ES-I3 (cell line): ENCODE results near the gene ZNF879.

Experiments
- H3K36me3 ChIP-seq: 2 replicates; pipeline ENCODE4 v1.6.1; 2013; ENCODE audit warnings: mild to moderate bottlenecking, low read length, control low read depth, moderate library complexity; ENCODE audit not compliant: insufficient read depth
- H3K4me1 ChIP-seq: 2 replicates; pipeline ENCODE4 v1.6.1; 2013; ENCODE audit warnings: mild to moderate bottlenecking, control low read depth, low read length; ENCODE audit not compliant: insufficient read depth
- H3K9ac ChIP-seq: 2 replicates; pipeline ENCODE4 v1.6.1; 2013; ENCODE audit warnings: low read depth, mild to moderate bottlenecking, low read length, moderate library complexity
- H3K9me3 ChIP-seq: 2 replicates; pipeline ENCODE4 v1.6.1; 2013; ENCODE audit warnings: mild to moderate bottlenecking, low read length, moderate library complexity; ENCODE audit not compliant: control insufficient read depth, insufficient read depth

Gene ZNF879

DNA sequence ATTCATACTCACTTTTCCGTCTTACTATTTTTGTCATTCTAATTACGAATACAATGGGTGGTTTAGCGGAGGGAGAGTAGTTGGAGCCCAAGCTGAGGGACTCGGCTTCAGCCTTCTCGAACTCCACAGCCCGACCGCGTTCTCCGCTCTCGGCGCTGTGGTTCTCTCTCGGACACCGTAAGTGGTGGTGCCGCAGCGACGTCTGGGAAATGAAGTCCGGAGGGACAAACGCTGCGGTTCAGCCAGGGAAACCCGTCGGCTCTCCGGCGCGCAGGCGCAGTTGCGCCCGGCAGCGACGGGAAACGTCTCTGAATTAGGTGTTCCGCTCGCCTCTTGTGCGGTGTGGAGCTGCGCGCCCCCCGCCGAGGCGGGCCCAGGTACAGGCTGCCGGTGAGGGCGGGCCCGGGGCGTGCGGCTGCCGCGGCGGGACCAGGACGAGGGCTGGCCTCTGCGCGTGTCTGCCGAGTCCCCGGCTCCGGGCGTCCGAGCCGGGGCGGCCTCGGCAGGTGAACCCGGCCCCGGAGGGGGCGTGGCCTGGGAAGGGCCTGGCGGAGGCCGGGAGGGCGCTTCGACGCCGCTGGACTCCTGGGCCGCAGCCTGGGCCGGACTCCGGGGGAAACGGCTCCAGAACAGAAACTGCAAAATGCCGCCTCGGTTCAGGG, at the start of gene ZNF879:
ZNF879 (plus strand) TSS at position 277 of the 662 bp plus-strand sequence. CDS start 1,201 bp downstream, outside the sequence.
- Histone ChIP-seq H3K36me3 (no peaks in the 10 kb centered on the region; the same call in 1 of the 2 replicates), H3K9me3 (peaks cover 6% of the 10 kb centered on the region; the same call in 1 of the 2 replicates), H3K4me1 (no peaks in the 10 kb centered on the region), H3K9ac (peak within 1 kb of the TSS; percentile 71)

DNA sequence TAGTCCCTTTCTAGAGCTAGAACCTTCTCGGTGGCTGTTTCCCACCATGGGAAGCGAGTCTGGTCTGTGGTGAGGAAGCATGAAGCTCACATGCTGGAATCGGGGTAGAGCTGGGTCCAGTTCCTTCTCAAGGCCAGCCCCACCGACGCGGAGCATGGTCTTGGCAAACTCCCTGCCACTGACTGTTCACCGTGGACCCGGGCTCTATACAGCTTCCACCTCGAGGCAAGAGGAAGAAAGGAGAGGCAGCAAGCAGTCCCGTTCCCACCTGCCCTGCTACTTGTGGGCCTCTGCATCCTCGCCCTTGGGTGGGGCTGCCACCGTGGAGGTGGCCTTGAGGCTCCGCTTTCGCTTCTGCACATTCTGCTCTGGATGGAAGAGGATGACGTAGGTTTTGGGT, 42.2 kb upstream of the ZNF879 start:
- peaks cover 7% of the 10 kb centered on the region; the same call in 1 of the 2 replicates for H3K9me3 ChIP-seq
- no peaks in the 10 kb centered on the region for H3K36me3 ChIP-seq
- no peak overlapping the region for H3K9ac ChIP-seq

DNA sequence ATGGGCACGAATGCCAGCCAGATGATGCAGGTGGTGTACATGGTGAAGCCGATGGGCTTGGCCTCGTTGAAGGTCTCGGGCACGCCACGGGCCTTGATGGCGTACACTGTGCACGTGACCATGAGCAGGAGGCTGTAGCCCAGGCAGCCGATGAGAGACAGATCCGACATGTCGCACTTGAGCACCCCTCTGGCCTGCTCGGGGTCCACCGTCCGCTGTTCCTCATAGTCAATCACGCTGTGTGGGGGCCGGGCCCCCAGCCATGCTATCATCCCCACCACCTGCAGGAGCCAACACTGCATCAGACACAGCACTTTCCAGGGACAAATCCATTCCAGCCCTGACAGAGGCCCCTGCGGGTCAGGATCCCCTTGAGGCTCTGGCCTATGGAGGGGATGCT, 40.7 kb upstream of the ZNF879 start:
- H3K9me3 ChIP-seq, result peaks cover 7% of the 10 kb centered on the region
- no peak overlapping the region for H3K9ac ChIP-seq
- no peaks in the 10 kb centered on the region for H3K36me3 ChIP-seq

More for the DNA sequence above, 42.2 kb upstream of the ZNF879 start:
- no peaks in the 10 kb centered on the region for H3K4me1 ChIP-seq

DNA sequence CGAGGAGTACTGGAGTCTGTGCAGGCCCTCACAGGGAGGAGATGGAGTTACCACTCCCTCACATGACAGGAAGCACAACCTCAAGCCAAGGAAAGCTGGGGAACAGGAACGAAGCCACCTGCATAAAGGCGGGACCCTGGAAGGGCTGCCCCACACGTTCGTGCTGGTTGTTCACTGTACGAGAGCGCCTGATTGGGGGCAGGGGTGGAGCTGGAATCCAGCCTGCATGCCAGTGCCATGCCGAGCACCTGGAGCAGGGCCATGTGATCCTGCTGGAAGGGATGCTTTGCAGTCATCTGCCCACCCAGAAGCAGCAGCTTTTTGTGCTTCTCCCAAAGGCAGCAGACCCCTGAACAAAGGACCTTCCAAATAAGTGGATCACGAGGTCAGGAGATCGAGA, 39.9 kb upstream of the ZNF879 start:
- peaks cover 7% of the 10 kb centered on the region for H3K9me3 ChIP-seq
- H3K4me1 ChIP-seq, result no peaks in the 10 kb centered on the region
- H3K9ac ChIP-seq, result no peak overlapping the region
- H3K36me3 ChIP-seq, result no peaks in the 10 kb centered on the region

More for the DNA sequence above, 40.7 kb upstream of the ZNF879 start:
- no peaks in the 10 kb centered on the region for H3K4me1 ChIP-seq

DNA sequence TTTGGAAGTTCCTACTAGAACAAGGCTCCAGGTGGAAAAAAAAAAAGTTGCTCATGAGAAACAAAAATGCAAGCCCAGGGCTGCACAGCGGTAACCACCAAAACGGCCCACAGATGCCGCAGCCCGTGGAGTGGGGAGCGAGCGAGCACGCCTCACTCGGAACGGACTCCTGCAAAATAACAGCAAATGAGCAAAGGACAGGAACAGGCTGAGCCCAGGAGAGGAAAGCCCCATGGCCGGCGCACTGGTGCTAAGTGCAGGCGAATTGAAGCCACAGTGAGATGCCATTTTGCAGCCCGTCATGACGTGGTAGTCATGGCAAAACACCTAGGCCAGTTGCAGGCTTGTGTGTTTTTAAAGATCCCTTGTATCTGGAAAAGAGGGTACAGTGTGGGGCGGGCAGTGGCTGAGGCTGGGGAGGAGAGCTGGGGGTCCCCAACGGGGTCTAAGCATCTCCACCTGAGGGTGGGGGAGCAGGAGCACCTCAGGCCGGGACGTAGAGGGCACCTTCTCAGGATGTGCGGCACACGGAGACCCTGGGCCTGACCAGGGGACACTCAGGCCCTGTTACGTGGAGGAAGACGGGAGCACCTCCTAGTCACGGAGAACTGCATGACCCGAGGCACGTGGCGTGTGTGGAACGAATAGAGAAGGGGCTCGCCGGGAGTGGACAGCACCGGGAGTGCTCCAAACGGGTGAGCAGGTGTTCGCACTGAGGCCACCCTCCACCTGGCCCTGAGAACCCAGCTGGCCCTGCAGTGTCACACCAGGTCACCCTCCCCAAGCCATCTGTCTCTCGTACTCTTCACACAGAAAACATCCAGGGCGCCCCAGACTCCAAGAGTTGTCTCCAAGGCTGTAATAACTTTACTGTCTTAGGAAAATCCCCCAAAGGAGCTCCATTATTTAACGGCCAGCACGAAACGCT, 39.2 kb upstream of the ZNF879 start:
- H3K36me3 ChIP-seq, result no peaks in the 10 kb centered on the region
- peaks cover 7% of the 10 kb centered on the region for H3K9me3 ChIP-seq
- H3K9ac ChIP-seq, result no peak overlapping the region
- H3K4me1 ChIP-seq, result no peaks in the 10 kb centered on the region

DNA sequence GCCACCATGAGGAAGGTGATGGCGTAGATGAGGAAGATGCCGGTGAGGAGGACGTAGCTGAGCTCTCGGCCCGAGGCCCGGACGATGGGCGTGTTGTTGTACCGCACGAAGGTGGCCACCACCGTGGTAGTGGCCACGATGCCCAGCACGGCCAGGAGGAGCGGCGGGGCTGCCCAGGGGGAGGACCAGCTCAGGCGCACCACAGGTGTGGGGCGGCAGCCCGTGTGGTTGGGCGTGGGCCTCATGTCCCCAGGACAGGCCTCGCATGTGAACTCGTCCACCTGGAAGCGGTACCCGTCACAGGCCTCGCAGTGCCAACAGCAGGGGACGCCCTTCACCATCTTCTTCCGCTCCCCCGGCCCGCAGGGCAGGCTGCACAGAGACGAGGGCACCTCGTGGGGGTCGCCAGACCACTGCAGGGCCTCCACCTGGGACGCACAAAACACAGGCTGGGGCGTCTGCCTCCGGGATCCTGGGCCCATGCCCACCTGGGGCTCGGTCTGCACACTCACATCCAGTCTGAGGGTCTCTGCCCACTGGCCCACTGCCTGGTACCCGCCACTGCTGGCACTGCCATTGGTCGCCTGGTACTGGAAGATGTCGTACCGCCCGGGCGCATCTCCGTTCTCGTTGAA, 37.2 kb upstream of the ZNF879 start:
- no peak overlapping the region for H3K9ac ChIP-seq
- no peaks in the 10 kb centered on the region for H3K36me3 ChIP-seq
- peaks cover 1% of the 10 kb centered on the region for H3K9me3 ChIP-seq
- no peaks in the 10 kb centered on the region for H3K4me1 ChIP-seq

DNA sequence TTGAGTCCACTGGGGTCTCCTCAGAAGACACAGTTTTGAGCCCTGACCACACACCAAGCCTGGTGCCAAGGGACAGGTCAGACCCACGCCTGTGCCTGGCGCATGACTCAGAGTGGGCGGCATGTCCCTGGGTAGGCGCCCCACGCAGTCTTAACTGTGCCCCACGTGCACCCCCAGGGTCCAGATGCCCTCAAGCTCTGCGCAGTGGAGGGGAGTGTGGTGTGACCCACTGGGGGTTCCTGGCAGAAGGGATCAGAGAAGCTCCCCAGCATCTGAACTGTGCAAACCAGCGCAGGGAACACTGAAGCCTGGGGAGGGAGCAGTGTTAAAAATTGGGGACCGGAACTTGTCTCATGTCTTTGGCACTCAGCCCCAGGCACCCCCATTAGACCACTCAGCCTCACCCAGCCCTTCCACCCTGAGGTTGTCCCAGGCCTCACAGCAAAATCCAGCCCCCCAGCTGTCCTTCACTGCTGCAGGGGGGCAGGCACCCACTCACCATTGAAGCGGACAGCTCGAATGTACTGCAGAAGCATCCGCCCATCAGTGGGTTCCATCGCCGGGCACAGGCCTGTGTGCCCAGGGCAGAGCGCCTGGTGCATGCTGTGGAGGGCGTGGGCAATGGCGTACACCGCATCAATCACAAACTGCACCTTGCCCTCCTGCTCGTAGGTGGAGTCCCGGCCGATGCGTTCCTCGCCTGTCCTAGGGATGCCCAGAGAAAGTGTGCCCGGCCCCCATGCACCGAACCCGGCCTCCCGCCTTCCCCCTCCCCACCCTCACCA, 35.0 kb upstream of the ZNF879 start:
- H3K9me3 ChIP-seq, result no peaks in the 10 kb centered on the region; the same call in 1 of the 2 replicates
- no peaks in the 10 kb centered on the region for H3K36me3 ChIP-seq
- H3K4me1 ChIP-seq, result no peaks in the 10 kb centered on the region
- H3K9ac ChIP-seq, result no peak overlapping the region

DNA sequence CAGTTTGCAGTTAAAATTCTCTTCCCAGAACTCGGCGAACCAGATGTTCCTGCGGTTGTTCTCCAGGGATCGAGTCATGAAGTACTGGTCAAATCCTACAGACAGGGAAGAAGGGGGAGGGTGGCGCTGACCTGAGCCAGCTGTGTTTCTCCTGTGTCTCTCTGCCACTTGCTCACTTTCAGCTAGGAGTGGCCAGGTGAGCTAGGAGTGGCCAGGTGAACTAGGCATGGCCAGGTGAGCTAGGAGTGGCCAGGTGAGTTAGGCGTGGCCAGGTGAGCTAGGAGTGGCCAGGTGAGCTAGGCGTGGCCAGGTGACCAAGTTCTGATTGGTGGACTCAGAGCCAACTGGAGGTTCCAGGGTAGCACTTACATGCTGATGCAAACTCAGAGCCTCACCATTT, 34.3 kb upstream of the ZNF879 start:
- Histone ChIP-seq H3K36me3 (no peaks in the 10 kb centered on the region), H3K9ac (no peak overlapping the region), H3K9me3 (no peaks in the 10 kb centered on the region; the same call in 1 of the 2 replicates), H3K4me1 (no peaks in the 10 kb centered on the region)

DNA sequence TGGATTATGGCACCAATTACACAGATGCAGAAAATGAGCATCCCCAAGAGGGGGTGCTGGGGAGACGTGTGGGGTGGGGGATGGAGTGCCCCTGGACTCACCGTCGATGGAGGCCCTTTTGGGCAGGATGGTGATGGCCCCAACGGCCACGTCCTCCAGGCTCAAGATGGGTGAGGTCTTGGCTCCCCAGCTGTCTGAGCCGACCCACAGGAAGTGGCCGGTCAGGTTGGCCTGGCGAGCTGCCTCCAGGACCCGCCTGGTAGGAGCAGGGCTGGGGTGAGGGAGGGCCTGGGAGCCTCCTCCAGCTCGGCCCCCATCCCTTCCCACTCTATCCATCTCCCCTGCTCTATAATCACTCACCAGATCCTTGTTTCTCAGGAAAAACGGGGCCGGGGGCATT, 33.1 kb upstream of the ZNF879 start:
- H3K9me3 ChIP-seq, result no peaks in the 10 kb centered on the region; the same call in 1 of the 2 replicates
- H3K9ac ChIP-seq, result no peak overlapping the region
- H3K36me3 ChIP-seq, result no peaks in the 10 kb centered on the region
- no peaks in the 10 kb centered on the region; the same call in 1 of the 2 replicates for H3K4me1 ChIP-seq

DNA sequence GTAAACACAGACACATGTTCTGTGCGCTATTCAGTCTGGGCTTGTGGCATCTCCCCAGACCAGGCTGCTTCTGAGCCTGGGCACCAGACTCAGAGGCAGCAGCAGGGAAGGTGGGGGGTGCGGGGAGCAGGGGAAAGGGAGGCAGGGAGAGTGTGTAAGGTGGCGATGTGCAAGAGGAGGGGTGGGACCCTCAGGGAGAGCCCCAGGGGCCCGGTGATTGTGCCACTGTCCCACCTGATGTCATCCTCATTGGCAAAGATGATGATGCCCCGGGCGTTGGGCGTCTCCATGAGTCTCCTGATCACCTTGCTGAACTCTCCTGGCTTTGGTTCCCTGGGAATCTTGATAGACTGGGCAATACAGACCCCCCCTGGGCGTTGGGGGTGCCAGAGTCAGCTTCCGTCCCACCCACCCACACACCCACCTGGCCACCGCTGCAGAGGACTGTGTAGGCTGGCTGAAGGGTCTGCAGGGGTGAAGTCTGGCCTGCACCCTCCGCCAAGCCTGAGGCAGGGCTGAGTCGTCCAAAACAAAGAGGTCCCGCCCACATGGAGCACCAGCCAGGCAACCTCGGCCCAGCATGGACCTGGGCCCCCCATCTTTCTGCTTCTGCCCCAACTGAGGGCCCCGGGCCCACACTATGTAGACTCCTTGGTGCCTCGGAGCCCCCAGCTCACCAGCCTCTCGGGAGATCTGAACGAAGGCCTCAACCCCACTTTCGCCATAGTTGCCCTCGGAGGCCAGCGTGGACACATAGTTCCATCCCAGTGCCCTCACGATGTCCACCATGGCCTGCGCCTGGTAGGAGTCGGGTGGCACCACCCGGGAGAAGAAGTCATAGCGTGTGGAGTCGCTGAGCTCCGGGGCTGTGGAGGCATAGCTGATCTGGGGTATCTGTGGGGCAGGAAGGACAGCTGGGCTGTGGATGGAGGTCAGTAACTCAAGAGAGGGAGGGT, 32.1 kb upstream of the ZNF879 start:
- no peaks in the 10 kb centered on the region; the same call in 1 of the 2 replicates for H3K9me3 ChIP-seq
- no peaks in the 10 kb centered on the region for H3K36me3 ChIP-seq
- no peaks in the 10 kb centered on the region; the same call in 1 of the 2 replicates for H3K4me1 ChIP-seq
- H3K9ac ChIP-seq, result no peak overlapping the region

DNA sequence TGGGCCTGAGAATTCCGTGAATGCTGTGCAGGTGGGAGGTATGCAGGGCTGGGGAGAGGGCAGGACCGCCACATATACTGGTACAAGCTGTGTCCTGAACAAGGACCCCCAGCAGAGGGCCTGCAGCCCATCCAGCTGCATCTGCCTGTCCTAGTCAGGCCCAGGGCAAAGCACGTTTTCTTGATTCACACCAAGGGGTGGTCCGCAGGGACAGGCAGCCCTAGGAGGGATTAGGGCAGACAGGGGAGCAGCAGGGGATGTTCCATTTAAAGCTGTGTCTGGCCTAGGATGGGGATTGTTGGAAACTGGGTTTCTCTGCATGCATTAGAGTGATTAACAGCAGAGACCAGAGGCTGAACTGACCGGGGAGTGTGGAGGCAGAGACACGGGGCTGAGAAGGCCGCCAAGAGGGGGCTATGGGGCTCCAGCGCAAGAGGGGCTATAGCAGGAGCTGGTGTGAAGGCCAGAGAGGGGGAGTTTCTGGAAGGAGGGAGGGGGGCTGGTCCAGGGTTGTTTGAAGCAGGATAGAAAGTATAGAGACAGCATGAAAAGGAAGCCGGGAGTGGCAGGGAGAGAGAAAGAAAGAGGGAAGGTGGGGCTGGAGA, 31.2 kb upstream of the ZNF879 start:
- Histone ChIP-seq H3K36me3 (no peaks in the 10 kb centered on the region), H3K4me1 (no peaks in the 10 kb centered on the region; the same call in 1 of the 2 replicates), H3K9me3 (no peaks in the 10 kb centered on the region; the same call in 1 of the 2 replicates), H3K9ac (no peak overlapping the region)

DNA sequence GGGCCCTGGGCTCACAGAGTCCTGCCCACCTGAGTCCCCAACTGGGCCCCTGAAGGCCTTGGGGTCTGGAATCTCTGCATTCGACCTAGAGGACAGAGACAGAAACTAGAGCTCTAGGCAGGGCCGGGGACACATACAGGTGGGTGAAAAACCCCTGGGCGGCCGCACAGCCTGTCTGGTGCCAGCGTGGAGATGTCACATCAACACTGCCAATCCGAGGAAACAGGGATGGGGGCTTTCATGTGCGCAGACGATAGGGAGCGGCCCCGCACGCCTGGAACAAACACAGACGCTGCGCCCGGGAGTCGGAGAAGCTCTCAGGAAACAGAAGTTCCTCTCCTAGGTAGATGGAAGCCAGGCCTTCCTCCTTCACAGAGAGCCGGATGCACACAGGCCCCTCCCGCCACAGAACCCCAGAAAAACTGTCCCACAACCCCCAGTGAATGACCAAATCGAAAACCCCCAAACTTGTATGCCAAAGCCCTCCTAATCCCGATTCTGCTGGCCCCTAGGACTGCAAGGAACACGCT, 30.3 kb upstream of the ZNF879 start:
- Histone ChIP-seq H3K36me3 (no peaks in the 10 kb centered on the region), H3K9ac (no peak overlapping the region), H3K9me3 (no peaks in the 10 kb centered on the region)

More for the DNA sequence above, 30.3 kb upstream of the ZNF879 start:
- no peaks in the 10 kb centered on the region; the same call in 1 of the 2 replicates for H3K4me1 ChIP-seq
